DOHH2 (cell line): ENCODE data around the gene EXTL2.

Source experiments
- H3F3A ChIP-seq: fragments of 200-600 bp; sonication (generic), shearing (Covaris generic); 2 replicates; pipeline ENCODE4 v1.6.0; 2016; ENCODE audit warnings: antibody characterized with exemption, mild to moderate bottlenecking; ENCODE audit not compliant: control insufficient read depth, insufficient read depth
- H3K27ac ChIP-seq: fragments of 200-600 bp; sonication (generic); 2 replicates; pipeline ENCODE4 v1.5.1; 2014; ENCODE audit warnings: low read depth, mild to moderate bottlenecking, low read length, moderate library complexity
- H3K27me3 ChIP-seq: fragments of 200-600 bp; sonication (generic); 2 replicates; pipeline ENCODE4 v1.6.1; 2014; ENCODE audit warnings: mild to moderate bottlenecking, low read length, mixed read lengths; ENCODE audit not compliant: control insufficient read depth
- H3K36me3 ChIP-seq: fragments of 200-600 bp; sonication (generic); 2 replicates; pipeline ENCODE4 v1.6.1; 2014; ENCODE audit warnings: mild to moderate bottlenecking, low read length, moderate library complexity, mixed read lengths; ENCODE audit not compliant: control insufficient read depth
- H3K4me1 ChIP-seq: fragments of 200-600 bp; sonication (generic); 2 replicates; pipeline ENCODE4 v1.6.1; 2014; ENCODE audit warnings: mild to moderate bottlenecking, low read length, mixed read lengths; ENCODE audit not compliant: control insufficient read depth
- H3K4me2 ChIP-seq: fragments of 200-600 bp; sonication (generic); 2 replicates; pipeline ENCODE4 v1.6.0; 2014; ENCODE audit warnings: mild to moderate bottlenecking, low read length, moderate library complexity
- H3K4me3 ChIP-seq: fragments of 200-600 bp; sonication (generic); 2 replicates; pipeline ENCODE4 v1.5.1; 2014; ENCODE audit warnings: mild to moderate bottlenecking, low read length, mixed read lengths
- H3K79me2 ChIP-seq: fragments of 200-600 bp; sonication (generic); 2 replicates; pipeline ENCODE4 v1.6.1; 2014; ENCODE audit warnings: mild to moderate bottlenecking, low read length, mixed read lengths; ENCODE audit not compliant: control insufficient read depth
- H3K9me2 ChIP-seq: fragments of 200-600 bp; sonication (generic); replicated peaks from 2 replicates; pipeline ENCODE4 v1.6.1; 2014; ENCODE audit warnings: mild to moderate bottlenecking, low read length, mixed read lengths; ENCODE audit not compliant: control insufficient read depth
- H3K9me3 ChIP-seq: fragments of 200-600 bp; sonication (generic); 2 replicates; pipeline ENCODE4 v1.6.1; 2014; ENCODE audit warnings: antibody characterized with exemption, low read length, mixed read lengths; ENCODE audit not compliant: control insufficient read depth, insufficient read depth
- H4K20me1 ChIP-seq: fragments of 200-600 bp; sonication (generic); 2 replicates; pipeline ENCODE4 v1.6.0; 2014; ENCODE audit warnings: low read depth, mild to moderate bottlenecking, antibody characterized with exemption, low read length, moderate library complexity; ENCODE audit not compliant: control insufficient read depth, insufficient read depth
- EZH2phosphoT487 ChIP-seq: fragments of 200-600 bp; sonication (generic); IDR thresholded peaks from 2 replicates; pipeline ENCODE4 v1.6.1; 2017; ENCODE audit warnings: borderline replicate concordance, mild to moderate bottlenecking, antibody characterized with exemption, low read length, moderate library complexity, mixed read lengths
- TF ChIP-seq, protein P1 (sequence below): fragments of 200-600 bp; sonication (generic); IDR thresholded peaks from one replicate; pipeline ENCODE4 v1.5.1; 2014; ENCODE audit warnings: antibody characterized with exemption, mild to moderate bottlenecking, low read depth, low read length; ENCODE audit not compliant: poor library complexity, severe bottlenecking

Gene EXTL2

DNA sequence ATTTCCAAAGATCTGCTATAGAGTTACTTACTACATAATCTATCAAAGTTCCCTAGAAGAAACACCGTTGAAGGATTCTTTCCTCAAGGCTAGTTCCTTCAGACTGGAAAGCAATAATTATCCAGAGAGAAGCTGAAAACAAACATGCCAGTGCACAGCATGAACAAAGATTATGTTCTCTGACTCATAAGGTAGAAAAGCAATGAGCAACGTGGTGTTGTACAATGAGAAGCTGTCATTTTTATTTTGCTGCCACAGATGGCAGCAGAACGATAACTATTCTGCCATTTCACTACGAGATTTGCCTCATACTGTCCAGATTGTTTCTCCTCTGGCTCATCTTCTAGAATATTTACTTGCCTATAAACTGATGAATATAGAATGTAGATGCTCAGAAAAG, 10.7 kb downstream of the EXTL2 start:
- Histone ChIP-seq H3K9me3 (peaks cover 7% of the 10 kb centered on the region; the same call in 1 of the 2 replicates), H4K20me1 (no peaks in the 10 kb centered on the region), H3K4me1 (peaks cover 4% of the 10 kb centered on the region), H3K79me2 (no peaks in the 10 kb centered on the region), H3K4me2 (no peak overlapping the region), H3K9me2 (no peaks in the 10 kb centered on the region), H3F3A (no peaks in the 10 kb centered on the region), H3K27me3 (no peaks in the 10 kb centered on the region), H3K27ac (no peak overlapping the region), H3K36me3 (no peaks in the 10 kb centered on the region), H3K4me3 (no peak overlapping the region)
- TF ChIP-seq, protein P1, sequence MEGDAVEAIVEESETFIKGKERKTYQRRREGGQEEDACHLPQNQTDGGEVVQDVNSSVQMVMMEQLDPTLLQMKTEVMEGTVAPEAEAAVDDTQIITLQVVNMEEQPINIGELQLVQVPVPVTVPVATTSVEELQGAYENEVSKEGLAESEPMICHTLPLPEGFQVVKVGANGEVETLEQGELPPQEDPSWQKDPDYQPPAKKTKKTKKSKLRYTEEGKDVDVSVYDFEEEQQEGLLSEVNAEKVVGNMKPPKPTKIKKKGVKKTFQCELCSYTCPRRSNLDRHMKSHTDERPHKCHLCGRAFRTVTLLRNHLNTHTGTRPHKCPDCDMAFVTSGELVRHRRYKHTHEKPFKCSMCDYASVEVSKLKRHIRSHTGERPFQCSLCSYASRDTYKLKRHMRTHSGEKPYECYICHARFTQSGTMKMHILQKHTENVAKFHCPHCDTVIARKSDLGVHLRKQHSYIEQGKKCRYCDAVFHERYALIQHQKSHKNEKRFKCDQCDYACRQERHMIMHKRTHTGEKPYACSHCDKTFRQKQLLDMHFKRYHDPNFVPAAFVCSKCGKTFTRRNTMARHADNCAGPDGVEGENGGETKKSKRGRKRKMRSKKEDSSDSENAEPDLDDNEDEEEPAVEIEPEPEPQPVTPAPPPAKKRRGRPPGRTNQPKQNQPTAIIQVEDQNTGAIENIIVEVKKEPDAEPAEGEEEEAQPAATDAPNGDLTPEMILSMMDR, result no peak
- TF ChIP-seq EZH2phosphoT487, result no peak

DNA sequence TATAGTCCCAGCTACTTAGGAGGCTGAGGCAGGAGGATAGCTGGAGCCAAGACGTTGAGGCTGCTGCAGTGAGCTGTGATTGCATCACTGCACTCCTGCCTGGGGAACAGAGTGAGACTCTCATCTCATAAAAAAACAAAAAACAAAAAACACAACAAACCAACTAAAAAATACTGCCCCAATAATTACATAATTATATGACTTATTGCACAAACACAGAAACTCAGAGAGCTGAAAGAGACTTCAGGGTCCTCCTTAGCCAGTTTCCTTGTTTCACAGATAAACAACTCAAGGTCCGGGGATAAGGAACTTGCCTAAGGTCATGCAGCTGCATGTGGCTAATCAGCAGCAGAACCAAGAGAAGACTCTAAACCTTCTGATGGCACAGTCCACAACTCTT, 11.9 kb downstream of the EXTL2 start:
- Histone ChIP-seq H3K36me3 (no peaks in the 10 kb centered on the region), H3K27me3 (no peaks in the 10 kb centered on the region), H3F3A (no peaks in the 10 kb centered on the region)

DNA sequence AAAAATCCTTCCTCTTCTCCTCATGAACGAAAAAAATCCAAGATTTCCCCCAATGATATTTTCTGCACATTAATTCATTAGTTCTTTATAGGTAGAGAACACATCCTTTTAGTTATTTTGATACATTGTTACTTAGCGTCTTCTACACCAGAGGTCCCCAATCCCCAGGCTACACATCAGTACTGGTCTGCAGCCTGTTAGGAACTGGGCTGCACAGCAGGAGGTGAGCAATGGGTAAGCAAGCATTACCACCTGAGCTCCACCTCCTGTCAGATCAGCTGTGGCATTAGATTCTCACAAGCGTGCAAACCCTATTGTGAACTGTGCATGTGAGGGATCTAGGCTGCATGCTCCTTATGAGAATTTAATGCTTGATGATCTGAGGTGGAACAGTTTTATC, 13.0 kb downstream of the EXTL2 start:
- no peak overlapping the region for H3K4me3 ChIP-seq
- H3K27me3 ChIP-seq, result no peaks in the 10 kb centered on the region
- no peaks in the 10 kb centered on the region for H3K9me2 ChIP-seq
- no peak overlapping the region for H3K27ac ChIP-seq
- no peaks in the 10 kb centered on the region for H3K79me2 ChIP-seq
- no peaks in the 10 kb centered on the region for H3K36me3 ChIP-seq
- no peaks in the 10 kb centered on the region for H3K9me3 ChIP-seq
- H3K4me1 ChIP-seq, result peaks cover 4% of the 10 kb centered on the region
- H4K20me1 ChIP-seq, result no peaks in the 10 kb centered on the region
- H3F3A ChIP-seq, result no peaks in the 10 kb centered on the region
- TF ChIP-seq, protein P1, result no peak
- no peak overlapping the region for H3K4me2 ChIP-seq

More for the DNA sequence above, 11.9 kb downstream of the EXTL2 start:
- Histone ChIP-seq H3K4me3 (no peak overlapping the region), H4K20me1 (no peaks in the 10 kb centered on the region), H3K9me2 (no peaks in the 10 kb centered on the region), H3K27ac (no peak overlapping the region), H3K79me2 (no peaks in the 10 kb centered on the region), H3K4me1 (peaks cover 4% of the 10 kb centered on the region), H3K9me3 (no peaks in the 10 kb centered on the region), H3K4me2 (no peak overlapping the region)
- TF ChIP-seq, protein P1, result no peak
- TF ChIP-seq EZH2phosphoT487, result no peak

DNA sequence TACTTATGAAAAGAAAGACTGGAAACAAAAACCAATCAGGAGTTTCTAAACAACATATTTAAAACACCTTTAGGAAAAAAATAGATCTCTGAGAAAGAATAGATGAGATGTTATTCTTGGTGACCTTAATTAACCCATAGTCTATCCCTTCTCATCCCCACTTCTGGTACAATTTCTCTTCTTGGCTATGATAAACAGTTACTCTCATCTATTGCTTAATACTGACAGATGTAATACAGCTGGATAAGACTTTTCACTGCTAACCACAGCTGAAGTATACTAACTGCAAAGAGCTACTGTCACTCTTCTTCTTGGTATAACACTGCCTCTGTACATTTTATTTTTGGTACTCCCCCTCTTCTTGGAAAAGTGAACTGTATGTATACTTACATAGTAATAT, 15.2 kb downstream of the EXTL2 start:
- Histone ChIP-seq H3K79me2 (no peaks in the 10 kb centered on the region), H3K36me3 (no peaks in the 10 kb centered on the region)
- TF ChIP-seq, protein P1, result no peak
- TF ChIP-seq EZH2phosphoT487, result no peak

More for the DNA sequence above, 15.2 kb downstream of the EXTL2 start:
- Histone ChIP-seq H3K27ac (no peak overlapping the region), H3F3A (no peaks in the 10 kb centered on the region), H3K9me2 (no peaks in the 10 kb centered on the region), H3K4me3 (no peak overlapping the region), H4K20me1 (no peaks in the 10 kb centered on the region), H3K27me3 (no peaks in the 10 kb centered on the region), H3K4me2 (no peak overlapping the region), H3K4me1 (peaks cover 4% of the 10 kb centered on the region), H3K9me3 (no peaks in the 10 kb centered on the region)
